ENCODE measurements around the gene UBE3A.
A peak's percentile ranks its signal among the peaks of the same experiment; 100 is the strongest.

The UBE3A gene

GRCh38 chr15:25446076-25446475, 7.3 kb upstream of the UBE3A start:
- POLR2A ChIA-PET = no interaction called here
- no peak for TF ChIP-seq FOXM1 (IDR thresholded peaks at IDR 0.05; ENCODE audit: borderline replicate concordance)
- no peak for TF ChIP-seq FOXK2 (IDR thresholded peaks at IDR 0.05)
- no peak for TF ChIP-seq NFRKB (IDR thresholded peaks at IDR 0.05)
- TF ChIP-seq SP1 (IDR thresholded peaks at IDR 0.05) = no peak
- no peak for TF ChIP-seq BHLHE40 (IDR thresholded peaks at IDR 0.05; ENCODE audit: borderline replicate concordance)
- no peak for TF ChIP-seq ARNT (IDR thresholded peaks at IDR 0.05)
- no peak for TF ChIP-seq TARDBP (IDR thresholded peaks at IDR 0.05)
- TF ChIP-seq PKNOX1 (IDR thresholded peaks at IDR 0.05) = no peak
- TF ChIP-seq LEF1 (IDR thresholded peaks at IDR 0.05; ENCODE audit: borderline replicate concordance) = no peak
- no peak for TF ChIP-seq HDGF (IDR thresholded peaks at IDR 0.05; ENCODE audit: borderline replicate concordance)
- TF ChIP-seq SUZ12 (IDR thresholded peaks at IDR 0.05) = no peak
- TF ChIP-seq L3MBTL2 (conservative IDR thresholded peaks at IDR 0.05) = no peak
- no peak for TF ChIP-seq ZNF384 (IDR thresholded peaks at IDR 0.05)
- no peak for TF ChIP-seq ELF4 (IDR thresholded peaks at IDR 0.05)
- no peak for TF ChIP-seq FOXA1 (IDR thresholded peaks at IDR 0.05)
- no peak for DNase-seq (ENCODE audit: extremely low spot score)
- CTCF ChIA-PET = no interaction called here

GRCh38 chr15:25445412-25445811, 6.6 kb upstream of the UBE3A start:
- POLR2A ChIA-PET = no interaction called here
- DNase-seq (ENCODE audit: extremely low spot score) = no peak
- TF ChIP-seq L3MBTL2 (conservative IDR thresholded peaks at IDR 0.05) (no peak), LEF1 (IDR thresholded peaks at IDR 0.05; ENCODE audit: borderline replicate concordance) (no peak), FOXM1 (IDR thresholded peaks at IDR 0.05; ENCODE audit: borderline replicate concordance) (no peak), FOXA1 (IDR thresholded peaks at IDR 0.05) (no peak), HDGF (IDR thresholded peaks at IDR 0.05; ENCODE audit: borderline replicate concordance) (no peak), ZNF384 (IDR thresholded peaks at IDR 0.05) (no peak), NFRKB (IDR thresholded peaks at IDR 0.05) (no peak), ELF4 (IDR thresholded peaks at IDR 0.05) (no peak), PKNOX1 (IDR thresholded peaks at IDR 0.05) (no peak), TARDBP (IDR thresholded peaks at IDR 0.05) (no peak), CTBP1 (IDR thresholded peaks at IDR 0.05; ENCODE audit: borderline replicate concordance) (no peak), SP1 (IDR thresholded peaks at IDR 0.05) (no peak), BHLHE40 (IDR thresholded peaks at IDR 0.05; ENCODE audit: borderline replicate concordance) (no peak), ARNT (IDR thresholded peaks at IDR 0.05) (no peak), SUZ12 (IDR thresholded peaks at IDR 0.05) (no peak), FOXK2 (IDR thresholded peaks at IDR 0.05) (no peak)
- CTCF ChIA-PET = no interaction called here

GRCh38 chr15:25441111-25441510, 2.3 kb upstream of the UBE3A start:
- TF ChIP-seq SP1 (IDR thresholded peaks at IDR 0.05) = no peak
- TF ChIP-seq CTBP1 (IDR thresholded peaks at IDR 0.05; ENCODE audit: borderline replicate concordance) = no peak
- no peak for TF ChIP-seq ARNT (IDR thresholded peaks at IDR 0.05)
- TF ChIP-seq HDGF (IDR thresholded peaks at IDR 0.05; ENCODE audit: borderline replicate concordance) = no peak
- no peak for TF ChIP-seq NFRKB (IDR thresholded peaks at IDR 0.05)
- no peak for TF ChIP-seq PKNOX1 (IDR thresholded peaks at IDR 0.05)
- no peak for TF ChIP-seq LEF1 (IDR thresholded peaks at IDR 0.05; ENCODE audit: borderline replicate concordance)
- TF ChIP-seq FOXA1 (IDR thresholded peaks at IDR 0.05) = no peak
- TF ChIP-seq ZNF384 (IDR thresholded peaks at IDR 0.05) = no peak
- no peak for TF ChIP-seq ELF4 (IDR thresholded peaks at IDR 0.05)
- TF ChIP-seq TARDBP (IDR thresholded peaks at IDR 0.05) = no peak
- no peak for TF ChIP-seq FOXK2 (IDR thresholded peaks at IDR 0.05)
- POLR2A ChIA-PET = no interaction called here

GRCh38 chr15:25439369-25439836, 579 bp upstream of the UBE3A start:
- no peak for DNase-seq (ENCODE audit: extremely low spot score)
- POLR2A ChIA-PET = interaction anchor here (0.8 kb wide), 1 partner anchor 10 kb away, joined by 3 read pairs; no protein-coding TSS in a partner anchor
- TF ChIP-seq SUZ12 (IDR thresholded peaks at IDR 0.05) (no peak), NFRKB (IDR thresholded peaks at IDR 0.05) (peak; percentile 48; the same call in 1 of the 2 replicates), ZNF384 (IDR thresholded peaks at IDR 0.05) (no peak), L3MBTL2 (conservative IDR thresholded peaks at IDR 0.05) (peak; percentile 44)
- CTCF ChIA-PET = no interaction called here

More at GRCh38 chr15:25441111-25441510, 2.3 kb upstream of the UBE3A start:
- CTCF ChIA-PET = no interaction called here
- no peak for DNase-seq (ENCODE audit: extremely low spot score)

- peak; percentile 46 for TF ChIP-seq L3MBTL2 (conservative IDR thresholded peaks at IDR 0.05)
- TF ChIP-seq FOXK2 (IDR thresholded peaks at IDR 0.05) = no peak
- no peak for TF ChIP-seq NFRKB (IDR thresholded peaks at IDR 0.05)
- no peak for TF ChIP-seq ARNT (IDR thresholded peaks at IDR 0.05)
- peak; percentile 44 for TF ChIP-seq PKNOX1 (IDR thresholded peaks at IDR 0.05)
- no peak for TF ChIP-seq ELF4 (IDR thresholded peaks at IDR 0.05)
- peak; percentile 17 for DNase-seq (ENCODE audit: extremely low spot score)
- CTCF ChIA-PET = no interaction called here
- POLR2A ChIA-PET = no interaction called here
Observed at GRCh38 chr15:25437777-25438600, 835 bp downstream of the UBE3A start.

Measured in HEK293T (cell line).